Caco-2 (cell line): ENCODE data around the gene KCNQ1OT1. TPM values are rescaled to one million over a fixed set of nuclear protein-coding genes. Genes with fewer than 3 reads are reported as not detected.

ENCODE experiments used
- BruUV-seq: library from RNA; stranded (reverse); fragments of 400-500 nt; replicated peaks from 2 replicates; lab custom pipeline; 2021; lab: Mats Ljungman, UMichigan
- CTCF ChIA-PET: fragments of 300-600 bp; sonication (Branson Sonifier 250); formaldehyde crosslinking; loops from one replicate; lab custom pipeline; 2022; ENCODE audit warnings: antibody characterized with exemption; lab: Charles Lee
- POLR2A ChIA-PET: fragments of 300-600 bp; sonication (Branson Sonifier 250); formaldehyde crosslinking; loops from one replicate; lab custom pipeline; 2022; ENCODE audit warnings: antibody characterized with exemption; lab: Charles Lee
- DNase-seq, 2 experiments: peaks; one replicate each; pipeline versions ENCODE4 v3.0.0 to v3.0.0-alpha.2; 2020 to 2022
- H3K27me3 ChIP-seq: replicated peaks from 2 replicates; pipeline ENCODE4 v1.6.0; 2011; ENCODE audit warnings: low read length; ENCODE audit not compliant: control insufficient read depth, insufficient read depth
- H3K36me3 ChIP-seq: 2 replicates; pipeline ENCODE4 v1.5.1; 2011; ENCODE audit warnings: low read length; ENCODE audit not compliant: control insufficient read depth, insufficient read depth
- H3K4me1 ChIP-seq: fragments of 250-450 bp; sonication (Bioruptor Pico); 2 replicates; pipeline ENCODE4 v1.5.1; 2020; ENCODE audit warnings: mild to moderate bottlenecking
- H3K4me3 ChIP-seq: 2 replicates; pipeline ENCODE4 v1.5.1; 2011; ENCODE audit warnings: low read depth, mild to moderate bottlenecking, control low read depth, low read length
- H3K9me3 ChIP-seq: fragments of 250-450 bp; sonication (Bioruptor Pico); 2 replicates; pipeline ENCODE4 v1.5.1; 2020; ENCODE audit warnings: mild to moderate bottlenecking, moderate library complexity
- H3K27ac Mint-ChIP-seq: one replicate; pipeline ENCODE4 v1.8.0; 2022; ENCODE audit warnings: mixed read lengths; ENCODE audit not compliant: unreplicated experiment
- H3K27me3 Mint-ChIP-seq: one replicate; pipeline ENCODE4 v1.8.0; 2022; ENCODE audit warnings: mixed read lengths; ENCODE audit not compliant: insufficient read depth, unreplicated experiment
- H3K36me3 Mint-ChIP-seq: one replicate; pipeline ENCODE4 v1.8.0; 2022; ENCODE audit warnings: mild to moderate bottlenecking, mixed read lengths; ENCODE audit not compliant: insufficient read depth, unreplicated experiment
- H3K4me1 Mint-ChIP-seq: one replicate; pipeline ENCODE4 v1.8.0; 2022; ENCODE audit warnings: low read depth, mixed read lengths; ENCODE audit not compliant: unreplicated experiment
- H3K4me3 Mint-ChIP-seq: one replicate; pipeline ENCODE4 v1.8.0; 2022; ENCODE audit warnings: mild to moderate bottlenecking, moderate library complexity, mixed read lengths; ENCODE audit not compliant: unreplicated experiment
- H3K9me3 Mint-ChIP-seq: one replicate; pipeline ENCODE4 v1.8.0; 2022; ENCODE audit warnings: mixed read lengths; ENCODE audit not compliant: unreplicated experiment
- CTCF ChIP-seq, 2 experiments: fragments of 200-600 bp in 1 of 2; IDR thresholded peaks; 1 replicate in 1 of 2; 2 replicates in 1 of 2; pipeline versions ENCODE4 v1.5.1 to v1.8.0; 2011 to 2022; ENCODE audit warnings: antibody characterized with exemption in 1 of 2, control low read depth in 1 of 2, inconsistent platforms in 1 of 2, low read depth in 1 of 2, low read length in 1 of 2, mild to moderate bottlenecking in 1 of 2, moderate library complexity in 1 of 2; ENCODE audit not compliant: insufficient read depth in 1 of 2, severe bottlenecking in 1 of 2, unreplicated experiment in 1 of 2
- intact Hi-C: fragments of 100-400 bp; cut with micrococcal nuclease; formaldehyde crosslinking; loops from one replicate; pipeline ENCODE4 v1.10.0; 2022; ENCODE audit not compliant: unreplicated experiment
- total RNA-seq: library from RNA; stranded (reverse); gene quantifications from 2 replicates; pipeline ENCODE4 v1.2.3, GENCODE V29; 2022

KCNQ1OT1 gene
- total RNA-seq, 1 experiment from 2014 or later = 7.5 TPM

DNA sequence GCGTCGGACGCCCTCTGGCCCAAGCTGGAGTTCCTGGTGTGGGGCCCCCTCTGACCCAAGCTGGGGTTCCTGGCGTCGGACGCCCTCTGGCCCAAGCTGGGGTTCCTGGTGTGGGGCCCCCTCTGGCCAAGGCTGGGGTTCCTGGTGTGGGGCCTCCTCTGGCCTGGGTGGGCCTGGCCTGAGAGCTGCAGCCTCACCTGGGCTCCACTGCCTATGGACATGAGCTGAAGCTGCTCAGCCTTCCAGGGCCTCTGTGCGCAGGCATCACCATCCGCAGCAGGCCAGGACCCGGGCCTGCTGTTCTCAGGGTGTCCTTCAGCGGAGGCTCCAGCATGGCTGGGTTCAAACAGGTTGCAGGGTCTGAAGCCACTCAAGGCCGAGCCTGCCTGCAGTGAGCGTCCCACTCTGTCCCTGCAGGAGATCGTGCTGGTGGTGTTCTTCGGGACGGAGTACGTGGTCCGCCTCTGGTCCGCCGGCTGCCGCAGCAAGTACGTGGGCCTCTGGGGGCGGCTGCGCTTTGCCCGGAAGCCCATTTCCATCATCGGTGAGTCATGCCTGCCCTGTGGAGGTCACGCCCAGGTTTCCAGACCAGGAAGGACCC, 129.5 kb downstream of the KCNQ1OT1 start:
- Mint-ChIP-seq H3K27ac (no peak overlapping the region), H3K4me1 (no peaks in the 10 kb centered on the region), H3K36me3 (no peaks in the 10 kb centered on the region), H3K4me3 (no peak overlapping the region), H3K27me3 (no peaks in the 10 kb centered on the region), H3K9me3 (no peaks in the 10 kb centered on the region)
- H3K4me3 ChIP-seq = no peak overlapping the region
- H3K27me3 ChIP-seq = no peaks in the 10 kb centered on the region
- peaks cover 24% of the 10 kb centered on the region for H3K4me1 ChIP-seq
- H3K9me3 ChIP-seq = no peaks in the 10 kb centered on the region
- intact Hi-C loops = no loop called here
- ChIA-PET POLR2A (no interaction called here), CTCF (no interaction called here)
- TF ChIP-seq CTCF (IDR thresholded peaks at IDR 0.05; ENCODE audit: insufficient read depth in 1 of 2, low read depth in 1 of 2, low read length in 1 of 2, severe bottlenecking in 1 of 2, unreplicated experiment in 1 of 2) = no peak
- H3K36me3 ChIP-seq = no peaks in the 10 kb centered on the region
- no TSS peak for BruUV-seq
- DNase-seq = no peak

DNA sequence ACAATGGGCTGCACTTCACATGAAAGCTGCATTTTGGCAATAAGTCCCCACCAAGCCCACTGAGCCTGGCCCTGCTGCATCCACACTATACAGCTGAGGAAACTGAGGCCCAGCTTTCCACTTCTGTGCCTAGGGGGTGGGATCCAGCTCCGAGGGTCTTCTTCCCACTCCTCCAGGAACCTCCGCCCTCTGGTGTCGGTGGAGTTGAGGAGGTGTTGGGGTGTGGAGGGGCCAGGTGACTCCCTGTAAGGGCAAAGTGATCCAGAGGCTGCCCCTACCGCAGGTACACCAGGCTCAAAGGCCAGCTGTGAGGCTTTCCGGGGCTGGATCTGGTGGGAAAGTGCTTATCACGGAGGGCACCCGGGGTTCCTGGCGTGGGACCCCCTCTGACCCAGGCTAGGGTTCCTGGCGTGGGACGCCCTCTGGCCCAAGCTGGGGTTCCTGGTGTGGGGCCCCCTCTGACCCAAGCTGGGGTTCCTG, 130.0 kb downstream of the KCNQ1OT1 start:
- Histone ChIP-seq H3K4me3 (no peak overlapping the region), H3K9me3 (no peaks in the 10 kb centered on the region), H3K4me1 (peaks cover 26% of the 10 kb centered on the region), H3K27me3 (no peaks in the 10 kb centered on the region), H3K36me3 (no peaks in the 10 kb centered on the region)
- BruUV-seq = no TSS peak
- ChIA-PET POLR2A (no interaction called here), CTCF (interaction anchor here (0.6 kb wide), 1 partner anchor 36 kb away, joined by 4 read pairs; no protein-coding TSS in a partner anchor)
- intact Hi-C loops = no loop called here
- no peaks in the 10 kb centered on the region for H3K27me3 Mint-ChIP-seq
- no peaks in the 10 kb centered on the region for H3K9me3 Mint-ChIP-seq
- no peak for TF ChIP-seq CTCF (IDR thresholded peaks at IDR 0.05; ENCODE audit: insufficient read depth in 1 of 2, low read depth in 1 of 2, low read length in 1 of 2, severe bottlenecking in 1 of 2, unreplicated experiment in 1 of 2)
- DNase-seq = no peak
- H3K4me1 Mint-ChIP-seq = no peaks in the 10 kb centered on the region
- H3K27ac Mint-ChIP-seq = no peak overlapping the region
- no peak overlapping the region for H3K4me3 Mint-ChIP-seq
- H3K36me3 Mint-ChIP-seq = no peaks in the 10 kb centered on the region

- Mint-ChIP-seq H3K4me3 (no peak overlapping the region), H3K27me3 (no peaks in the 10 kb centered on the region), H3K27ac (no peak overlapping the region), H3K4me1 (no peaks in the 10 kb centered on the region), H3K9me3 (no peaks in the 10 kb centered on the region), H3K36me3 (no peaks in the 10 kb centered on the region)
- intact Hi-C loops = no loop called here
- Histone ChIP-seq H3K4me3 (no peak overlapping the region), H3K4me1 (peaks cover 31% of the 10 kb centered on the region), H3K36me3 (no peaks in the 10 kb centered on the region), H3K27me3 (no peaks in the 10 kb centered on the region), H3K9me3 (no peaks in the 10 kb centered on the region)
- DNase-seq = no peak
- no peak for TF ChIP-seq CTCF (IDR thresholded peaks at IDR 0.05; ENCODE audit: insufficient read depth in 1 of 2, low read depth in 1 of 2, low read length in 1 of 2, severe bottlenecking in 1 of 2, unreplicated experiment in 1 of 2)
- CTCF ChIA-PET = interaction anchor here (0.6 kb wide), 1 partner anchor 35 kb away, joined by 4 read pairs; no protein-coding TSS in a partner anchor
- BruUV-seq = no TSS peak
- POLR2A ChIA-PET = no interaction called here
Measured at GRCh38 chr11:2569321-2569721, 130.5 kb downstream of the KCNQ1OT1 start.
